ENCODE results near the gene PCDHA3.
"Not testable (repeated sequence)": the region's sequence is repeated elsewhere in the genome, so short reads cannot be mapped to it uniquely, and the experiment has no call there.

The PCDHA3 gene

DNA sequence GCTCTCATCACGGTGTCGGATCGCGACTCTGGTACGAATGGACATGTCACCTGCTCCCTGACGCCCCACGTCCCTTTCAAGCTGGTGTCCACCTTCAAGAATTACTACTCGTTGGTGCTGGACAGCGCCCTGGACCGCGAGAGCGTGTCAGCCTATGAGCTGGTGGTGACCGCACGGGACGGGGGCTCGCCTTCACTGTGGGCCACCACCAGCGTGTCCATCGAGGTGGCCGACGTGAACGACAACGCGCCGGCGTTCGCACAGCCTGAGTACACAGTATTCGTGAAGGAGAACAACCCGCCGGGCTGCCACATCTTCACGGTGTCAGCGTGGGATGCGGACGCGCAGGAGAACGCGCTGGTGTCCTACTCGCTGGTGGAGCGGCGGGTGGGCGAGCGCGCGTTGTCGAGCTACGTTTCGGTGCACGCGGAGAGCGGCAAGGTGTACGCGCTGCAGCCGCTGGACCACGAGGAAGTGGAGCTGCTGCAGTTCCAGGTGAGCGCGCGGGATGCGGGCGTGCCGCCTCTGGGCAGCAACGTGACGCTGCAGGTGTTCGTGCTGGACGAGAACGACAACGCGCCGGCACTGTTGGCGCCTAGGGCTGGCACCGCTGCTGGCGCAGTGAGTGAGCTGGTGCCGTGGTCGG lies 4.7 kb upstream of the PCDHA3 start:
- H3K27me3 Mint-ChIP-seq: peaks cover 33% of the 10 kb centered on the region
- DNase-seq (ENCODE audit: low spot score in 2 of 2); H3K36me3 Mint-ChIP-seq (ENCODE audit: insufficient read depth); H3K4me3 Mint-ChIP-seq; H3K4me1 Mint-ChIP-seq; H3K9me3 Mint-ChIP-seq; ATAC-seq (replicated peaks; ENCODE audit: extremely low read depth, poor library complexity, severe bottlenecking); H3K27ac Mint-ChIP-seq (ENCODE audit: low read depth): not testable (repeated sequence)

DNA sequence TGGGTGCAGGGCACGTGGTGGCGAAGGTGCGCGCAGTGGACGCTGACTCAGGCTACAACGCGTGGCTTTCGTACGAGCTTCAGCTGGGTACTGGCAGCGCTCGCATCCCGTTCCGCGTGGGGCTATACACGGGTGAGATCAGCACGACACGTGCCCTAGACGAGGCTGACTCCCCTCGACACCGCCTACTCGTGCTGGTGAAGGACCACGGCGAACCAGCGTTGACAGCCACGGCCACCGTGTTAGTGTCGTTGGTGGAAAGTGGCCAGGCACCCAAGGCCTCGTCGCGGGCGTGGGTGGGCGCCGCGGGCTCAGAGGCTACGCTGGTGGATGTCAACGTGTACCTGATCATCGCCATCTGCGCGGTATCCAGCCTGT lies 4.2 kb upstream of the PCDHA3 start:
- ATAC-seq (replicated peaks; ENCODE audit: extremely low read depth, poor library complexity, severe bottlenecking) (no peak), DNase-seq (ENCODE audit: low spot score in 2 of 2) (no peak)
- Mint-ChIP-seq H3K4me3 (no peak overlapping the region), H3K4me1 (no peaks in the 10 kb centered on the region), H3K27me3 (peaks cover 28% of the 10 kb centered on the region), H3K9me3 (no peaks in the 10 kb centered on the region), H3K27ac (ENCODE audit: low read depth) (no peak overlapping the region), H3K36me3 (ENCODE audit: insufficient read depth) (no peaks in the 10 kb centered on the region)

DNA sequence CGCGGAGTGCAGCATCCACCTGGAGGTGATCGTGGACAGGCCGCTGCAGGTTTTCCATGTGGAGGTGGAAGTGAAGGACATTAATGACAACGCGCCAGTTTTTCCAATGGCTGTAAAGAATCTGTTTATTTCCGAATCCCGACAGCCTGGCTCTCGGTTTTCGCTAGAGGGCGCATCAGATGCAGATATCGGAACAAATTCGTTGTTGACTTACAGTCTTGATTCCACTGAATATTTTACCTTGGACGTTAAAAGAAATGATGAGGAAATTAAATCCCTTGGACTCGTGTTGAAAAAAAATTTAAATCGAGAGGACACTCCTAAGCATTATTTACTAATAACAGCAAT lies 611 bp downstream of the PCDHA3 start:
- H3K27ac Mint-ChIP-seq (ENCODE audit: low read depth): no peak overlapping the region
- H3K27me3 Mint-ChIP-seq: peaks cover 31% of the 10 kb centered on the region
- DNase-seq (ENCODE audit: low spot score in 2 of 2): no peak
- no peak for ATAC-seq (replicated peaks; ENCODE audit: extremely low read depth, poor library complexity, severe bottlenecking)
- H3K9me3 Mint-ChIP-seq: no peaks in the 10 kb centered on the region
- no peaks in the 10 kb centered on the region for H3K4me1 Mint-ChIP-seq
- no peak overlapping the region for H3K4me3 Mint-ChIP-seq
- no peaks in the 10 kb centered on the region for H3K36me3 Mint-ChIP-seq (ENCODE audit: insufficient read depth)

DNA sequence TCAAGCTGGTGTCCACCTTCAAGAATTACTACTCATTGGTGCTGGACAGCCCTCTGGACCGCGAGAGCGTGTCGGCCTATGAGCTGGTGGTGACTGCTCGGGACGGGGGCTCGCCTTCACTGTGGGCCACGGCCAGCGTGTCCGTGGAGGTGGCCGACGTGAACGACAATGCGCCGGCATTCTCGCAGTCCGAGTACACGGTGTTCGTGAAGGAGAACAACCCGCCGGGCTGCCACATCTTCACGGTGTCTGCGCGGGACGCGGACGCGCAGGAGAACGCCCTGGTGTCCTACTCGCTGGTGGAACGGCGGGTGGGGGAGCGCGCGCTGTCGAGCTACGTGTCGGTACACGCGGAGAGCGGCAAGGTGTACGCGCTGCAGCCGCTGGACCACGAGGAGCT lies 1.5 kb downstream of the PCDHA3 start:
- ATAC-seq (replicated peaks; ENCODE audit: extremely low read depth, poor library complexity, severe bottlenecking); H3K36me3 Mint-ChIP-seq (ENCODE audit: insufficient read depth); H3K4me1 Mint-ChIP-seq; H3K4me3 Mint-ChIP-seq; H3K9me3 Mint-ChIP-seq; DNase-seq (ENCODE audit: low spot score in 2 of 2); H3K27ac Mint-ChIP-seq (ENCODE audit: low read depth): not testable (repeated sequence)
- peaks cover 35% of the 10 kb centered on the region for H3K27me3 Mint-ChIP-seq

DNA sequence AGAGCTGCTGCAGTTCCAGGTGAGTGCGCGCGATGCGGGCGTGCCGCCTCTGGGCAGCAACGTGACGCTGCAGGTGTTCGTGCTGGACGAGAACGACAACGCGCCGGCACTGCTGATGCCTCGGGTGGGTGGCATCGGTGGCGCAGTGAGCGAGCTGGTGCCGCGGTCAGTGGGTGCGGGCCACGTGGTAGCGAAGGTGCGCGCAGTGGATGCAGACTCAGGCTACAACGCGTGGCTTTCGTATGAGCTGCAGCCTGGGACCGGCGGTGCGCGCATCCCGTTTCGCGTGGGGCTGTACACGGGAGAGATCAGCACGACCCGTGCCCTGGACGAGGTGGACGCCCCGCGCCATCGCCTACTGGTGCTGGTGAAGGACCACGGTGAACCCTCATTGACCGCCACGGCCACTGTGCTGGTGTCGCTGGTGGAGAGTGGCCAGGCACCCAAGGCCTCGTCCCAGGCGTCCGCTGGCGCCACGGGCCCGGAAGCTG lies 2.0 kb downstream of the PCDHA3 start:
- peaks cover 35% of the 10 kb centered on the region for H3K27me3 Mint-ChIP-seq
- H3K27ac Mint-ChIP-seq (ENCODE audit: low read depth): no peak overlapping the region
- H3K4me1 Mint-ChIP-seq: no peaks in the 10 kb centered on the region
- ATAC-seq (replicated peaks; ENCODE audit: extremely low read depth, poor library complexity, severe bottlenecking) (no peak), DNase-seq (ENCODE audit: low spot score in 2 of 2) (no peak)
- H3K36me3 Mint-ChIP-seq (ENCODE audit: insufficient read depth): no peaks in the 10 kb centered on the region
- no peak overlapping the region for H3K4me3 Mint-ChIP-seq
- H3K9me3 Mint-ChIP-seq: no peaks in the 10 kb centered on the region

DNA sequence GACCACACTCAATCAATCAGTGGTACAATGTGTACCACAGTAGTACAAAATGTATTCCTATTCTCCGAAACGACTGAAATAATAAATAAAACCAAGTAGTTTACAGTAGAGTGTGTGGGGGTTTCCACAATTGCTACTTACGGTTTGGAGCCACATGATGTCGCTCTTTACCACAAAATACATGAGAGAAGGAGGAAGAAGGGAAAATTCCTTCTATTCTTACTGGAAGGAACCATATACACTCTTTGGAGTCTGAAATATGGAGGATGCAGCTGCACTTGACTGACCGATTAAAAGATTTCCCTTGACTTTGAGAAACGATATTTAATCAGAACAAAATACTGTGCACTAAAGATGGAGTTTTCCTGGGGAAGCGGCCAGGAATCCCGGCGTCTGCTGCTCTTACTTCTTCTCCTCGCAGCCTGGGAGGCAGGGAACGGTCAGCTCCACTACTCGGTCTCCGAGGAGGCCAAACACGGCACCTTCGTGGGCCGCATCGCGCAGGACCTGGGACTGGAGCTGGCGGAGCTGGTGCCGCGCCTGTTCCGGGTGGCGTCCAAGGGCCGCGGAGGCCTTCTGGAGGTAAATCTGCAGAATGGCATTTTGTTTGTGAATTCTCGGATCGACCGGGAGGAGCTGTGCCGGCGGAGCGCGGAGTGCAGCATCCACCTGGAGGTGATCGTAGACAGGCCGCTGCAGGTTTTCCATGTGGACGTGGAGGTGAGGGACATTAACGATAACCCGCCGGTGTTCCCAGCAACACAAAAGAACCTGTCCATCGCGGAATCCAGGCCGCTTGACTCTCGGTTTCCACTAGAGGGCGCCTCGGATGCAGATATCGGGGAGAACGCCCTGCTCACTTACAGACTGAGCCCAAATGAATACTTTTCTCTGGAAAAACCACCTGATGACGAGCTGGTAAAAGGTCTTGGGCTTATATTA lies 6.2 kb downstream of the PCDHA3 start, which contains the start of gene PCDHA4:
Gene PCDHA4 (plus strand): TSS at position 235 of the 942 bp plus-strand sequence.
- Mint-ChIP-seq H3K27ac (ENCODE audit: low read depth) (no peak within 1 kb of the TSS), H3K9me3 (no peaks in the 10 kb centered on the region), H3K36me3 (ENCODE audit: insufficient read depth) (no peaks in the 10 kb centered on the region), H3K27me3 (peaks cover 34% of the 10 kb centered on the region), H3K4me1 (no peaks in the 10 kb centered on the region), H3K4me3 (no peak within 1 kb of the TSS)
- DNase-seq (ENCODE audit: low spot score in 2 of 2): no peak
- ATAC-seq (replicated peaks; ENCODE audit: extremely low read depth, poor library complexity, severe bottlenecking): no peak

DNA sequence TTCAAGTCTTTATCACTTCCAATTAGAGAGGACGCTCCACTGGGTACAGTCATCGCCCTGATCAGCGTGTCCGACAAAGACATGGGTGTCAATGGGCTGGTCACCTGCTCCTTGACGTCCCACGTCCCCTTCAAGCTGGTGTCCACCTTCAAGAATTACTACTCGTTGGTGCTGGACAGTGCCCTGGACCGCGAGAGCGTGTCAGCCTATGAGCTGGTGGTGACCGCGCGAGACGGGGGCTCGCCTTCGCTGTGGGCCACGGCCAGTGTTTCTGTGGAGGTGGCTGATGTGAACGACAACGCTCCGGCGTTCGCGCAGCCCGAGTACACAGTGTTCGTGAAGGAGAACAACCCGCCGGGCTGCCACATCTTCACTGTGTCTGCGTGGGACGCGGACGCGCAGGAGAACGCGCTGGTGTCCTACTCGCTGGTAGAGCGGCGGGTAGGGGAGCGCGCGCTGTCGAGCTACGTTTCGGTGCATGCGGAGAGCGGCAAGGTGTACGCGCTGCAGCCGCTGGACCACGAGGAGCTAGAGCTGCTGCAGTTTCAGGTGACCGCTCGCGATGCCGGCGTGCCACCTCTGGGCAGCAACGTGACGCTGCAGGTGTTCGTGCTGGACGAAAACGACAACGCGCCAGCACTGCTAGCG lies 7.5 kb downstream of the PCDHA3 start:
- not testable (repeated sequence) for ATAC-seq (replicated peaks; ENCODE audit: extremely low read depth, poor library complexity, severe bottlenecking); DNase-seq (ENCODE audit: low spot score in 2 of 2); H3K4me1 Mint-ChIP-seq; H3K27ac Mint-ChIP-seq (ENCODE audit: low read depth); H3K9me3 Mint-ChIP-seq; H3K36me3 Mint-ChIP-seq (ENCODE audit: insufficient read depth); H3K4me3 Mint-ChIP-seq
- peaks cover 34% of the 10 kb centered on the region for H3K27me3 Mint-ChIP-seq

DNA sequence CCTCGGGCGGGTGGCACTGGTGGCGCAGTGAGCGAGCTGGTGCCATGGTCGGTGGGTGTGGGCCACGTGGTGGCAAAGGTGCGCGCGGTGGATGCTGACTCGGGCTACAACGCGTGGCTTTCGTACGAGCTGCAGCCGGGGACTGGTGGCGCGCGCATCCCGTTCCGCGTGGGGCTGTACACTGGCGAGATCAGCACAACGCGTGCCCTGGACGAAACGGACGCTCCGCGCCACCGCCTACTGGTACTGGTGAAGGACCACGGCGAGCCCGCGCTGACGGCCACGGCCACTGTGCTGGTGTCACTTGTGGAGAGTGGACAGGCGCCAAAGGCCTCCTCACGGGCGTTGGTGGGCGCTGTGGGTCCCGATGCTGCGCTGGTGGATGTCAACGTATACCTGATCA lies 8.0 kb downstream of the PCDHA3 start:
- ATAC-seq (replicated peaks; ENCODE audit: extremely low read depth, poor library complexity, severe bottlenecking) (no peak), DNase-seq (ENCODE audit: low spot score in 2 of 2) (no peak)
- Mint-ChIP-seq H3K4me3 (no peak overlapping the region), H3K4me1 (no peaks in the 10 kb centered on the region), H3K27ac (ENCODE audit: low read depth) (no peak overlapping the region), H3K36me3 (ENCODE audit: insufficient read depth) (no peaks in the 10 kb centered on the region), H3K27me3 (peaks cover 34% of the 10 kb centered on the region), H3K9me3 (no peaks in the 10 kb centered on the region)

DNA sequence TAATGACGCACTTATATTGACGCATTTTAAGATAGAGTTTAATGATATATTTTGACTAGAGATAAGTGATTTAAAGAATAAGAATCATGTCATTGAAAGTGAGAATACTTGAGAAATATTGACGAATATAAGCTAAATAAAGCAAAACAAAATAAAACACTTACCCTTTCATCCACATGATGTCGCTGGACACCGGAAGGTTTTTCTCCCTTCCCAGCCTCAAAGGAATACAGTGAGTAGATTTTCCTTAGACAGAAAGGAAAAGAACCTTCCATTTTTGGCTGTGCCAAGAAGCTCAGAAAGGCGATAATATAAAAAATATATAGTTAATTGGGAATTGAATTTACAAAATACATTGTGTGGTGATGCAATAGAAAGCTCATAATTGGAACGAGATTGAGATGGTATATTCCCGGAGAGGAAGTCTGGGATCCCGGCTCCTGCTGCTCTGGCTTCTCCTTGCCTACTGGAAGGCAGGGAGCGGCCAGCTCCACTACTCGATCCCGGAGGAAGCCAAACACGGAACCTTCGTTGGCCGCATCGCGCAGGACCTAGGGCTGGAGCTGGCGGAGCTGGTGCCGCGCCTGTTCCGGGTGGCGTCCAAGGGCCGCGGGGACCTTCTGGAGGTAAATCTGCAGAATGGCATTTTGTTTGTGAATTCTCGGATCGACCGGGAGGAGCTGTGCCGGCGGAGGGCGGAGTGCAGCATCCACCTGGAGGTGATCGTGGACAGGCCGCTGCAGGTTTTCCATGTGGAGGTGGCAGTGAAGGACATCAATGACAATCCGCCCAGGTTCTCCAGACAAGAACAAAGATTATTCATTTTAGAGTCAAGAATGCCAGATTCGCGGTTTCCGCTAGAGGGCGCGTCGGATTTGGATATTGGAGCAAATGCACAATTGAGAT lies 20.8 kb downstream of the PCDHA3 start, which contains the start of gene PCDHA5:
Gene PCDHA5 (plus strand): TSS at position 239 of the 906 bp plus-strand sequence.
- no peak within 1 kb of the TSS for H3K27ac Mint-ChIP-seq (ENCODE audit: low read depth)
- DNase-seq (ENCODE audit: low spot score in 2 of 2): no peak

DNA sequence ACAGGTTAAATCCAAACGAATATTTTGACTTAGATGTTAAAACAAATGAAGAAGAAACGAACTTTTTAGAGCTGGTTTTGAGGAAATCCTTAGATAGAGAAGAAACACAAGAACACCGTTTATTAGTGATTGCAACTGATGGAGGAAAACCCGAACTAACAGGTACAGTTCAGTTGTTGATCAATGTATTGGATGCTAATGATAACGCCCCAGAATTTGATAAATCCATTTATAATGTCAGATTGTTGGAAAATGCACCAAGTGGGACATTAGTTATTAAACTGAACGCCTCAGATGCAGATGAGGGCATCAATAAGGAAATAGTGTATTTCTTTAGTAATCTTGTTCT lies 21.4 kb downstream of the PCDHA3 start:
- no peak overlapping the region for H3K27ac Mint-ChIP-seq (ENCODE audit: low read depth)
- no peaks in the 10 kb centered on the region for H3K9me3 Mint-ChIP-seq
- no peaks in the 10 kb centered on the region for H3K4me1 Mint-ChIP-seq
- no peaks in the 10 kb centered on the region for H3K36me3 Mint-ChIP-seq (ENCODE audit: insufficient read depth)
- DNase-seq (ENCODE audit: low spot score in 2 of 2) (no peak), ATAC-seq (replicated peaks; ENCODE audit: extremely low read depth, poor library complexity, severe bottlenecking) (no peak)
- peaks cover 15% of the 10 kb centered on the region for H3K27me3 Mint-ChIP-seq
- no peak overlapping the region for H3K4me3 Mint-ChIP-seq

More for the DNA sequence above, 20.8 kb downstream of the PCDHA3 start, which contains the start of gene PCDHA5:
- Mint-ChIP-seq H3K27me3 (peaks cover 14% of the 10 kb centered on the region), H3K9me3 (peaks cover 2% of the 10 kb centered on the region), H3K4me3 (no peak within 1 kb of the TSS), H3K36me3 (ENCODE audit: insufficient read depth) (no peaks in the 10 kb centered on the region), H3K4me1 (no peaks in the 10 kb centered on the region)
- no peak for ATAC-seq (replicated peaks; ENCODE audit: extremely low read depth, poor library complexity, severe bottlenecking)

DNA sequence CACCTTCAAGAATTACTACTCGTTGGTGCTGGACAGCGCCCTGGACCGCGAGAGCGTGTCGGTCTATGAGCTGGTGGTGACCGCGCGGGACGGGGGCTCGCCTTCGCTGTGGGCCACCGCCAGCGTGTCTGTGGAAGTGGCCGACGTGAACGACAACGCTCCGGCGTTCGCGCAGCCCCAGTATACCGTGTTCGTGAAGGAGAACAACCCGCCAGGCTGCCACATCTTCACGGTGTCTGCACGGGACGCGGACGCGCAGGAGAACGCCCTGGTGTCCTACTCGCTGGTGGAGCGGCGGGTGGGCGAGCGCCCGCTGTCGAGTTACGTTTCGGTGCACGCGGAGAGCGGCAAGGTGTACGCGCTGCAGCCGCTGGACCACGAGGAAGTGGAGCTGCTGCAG lies 22.1 kb downstream of the PCDHA3 start:
- ATAC-seq (replicated peaks; ENCODE audit: extremely low read depth, poor library complexity, severe bottlenecking); H3K4me3 Mint-ChIP-seq; H3K9me3 Mint-ChIP-seq; H3K4me1 Mint-ChIP-seq; H3K36me3 Mint-ChIP-seq (ENCODE audit: insufficient read depth); H3K27ac Mint-ChIP-seq (ENCODE audit: low read depth); DNase-seq (ENCODE audit: low spot score in 2 of 2): not testable (repeated sequence)
- H3K27me3 Mint-ChIP-seq: peaks cover 22% of the 10 kb centered on the region

DNA sequence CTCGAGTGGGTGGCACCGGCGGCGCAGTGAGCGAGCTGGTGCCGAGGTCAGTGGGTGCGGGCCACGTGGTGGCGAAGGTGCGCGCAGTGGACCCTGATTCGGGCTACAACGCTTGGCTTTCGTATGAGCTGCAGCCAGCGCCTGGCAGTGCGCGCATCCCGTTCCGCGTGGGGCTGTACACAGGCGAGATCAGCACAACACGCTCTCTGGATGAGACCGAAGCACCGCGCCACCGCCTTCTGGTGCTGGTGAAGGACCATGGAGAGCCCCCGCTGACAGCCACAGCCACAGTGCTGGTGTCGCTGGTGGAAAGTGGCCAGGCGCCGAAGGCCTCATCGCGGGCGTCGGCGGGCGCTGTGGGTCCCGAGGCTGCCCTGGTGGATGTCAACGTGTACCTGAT lies 22.6 kb downstream of the PCDHA3 start:
- DNase-seq (ENCODE audit: low spot score in 2 of 2): no peak
- Mint-ChIP-seq H3K36me3 (ENCODE audit: insufficient read depth) (no peaks in the 10 kb centered on the region), H3K9me3 (no peaks in the 10 kb centered on the region), H3K27ac (ENCODE audit: low read depth) (no peak overlapping the region), H3K4me3 (no peak overlapping the region), H3K27me3 (peaks cover 25% of the 10 kb centered on the region), H3K4me1 (no peaks in the 10 kb centered on the region)
- no peak for ATAC-seq (replicated peaks; ENCODE audit: extremely low read depth, poor library complexity, severe bottlenecking)
